ENCODE measurements around the gene AEN.

The AEN gene

GRCh38 chr15:88620995-88621772 is at the start of gene AEN:
TSS of gene AEN (plus strand) at chr15:88621340. CDS start at chr15:88626210, 4,870 bp downstream.
- peaks cover 10% of the 10 kb centered on the region for H3K27me3 Mint-ChIP-seq
- H3K4me3 Mint-ChIP-seq = peak within 1 kb of the TSS; percentile 79
- no peaks in the 10 kb centered on the region for H3K9me3 Mint-ChIP-seq
- H3K27ac Mint-ChIP-seq (ENCODE audit: low read depth) = peak within 1 kb of the TSS; percentile 87
- peaks cover 43% of the 10 kb centered on the region for H3K4me1 Mint-ChIP-seq
- ATAC-seq (replicated peaks; ENCODE audit: extremely low read depth, poor library complexity, severe bottlenecking) = peak; percentile 88
- DNase-seq (ENCODE audit: low spot score in 2 of 2) = peak; percentile 91 to 94
- peaks cover 8% of the 10 kb centered on the region for H3K36me3 Mint-ChIP-seq (ENCODE audit: insufficient read depth)

- Mint-ChIP-seq H3K9me3 (no peaks in the 10 kb centered on the region), H3K27ac (ENCODE audit: low read depth) (no peak overlapping the region), H3K4me1 (no peaks in the 10 kb centered on the region), H3K4me3 (no peak overlapping the region), H3K36me3 (ENCODE audit: insufficient read depth) (no peaks in the 10 kb centered on the region), H3K27me3 (peaks cover 34% of the 10 kb centered on the region)
- ATAC-seq (replicated peaks; ENCODE audit: extremely low read depth, poor library complexity, severe bottlenecking) (no peak), DNase-seq (ENCODE audit: low spot score in 2 of 2) (no peak)
Measured at GRCh38 chr15:88571852-88572259, 49.3 kb upstream of the AEN start.

- peaks cover 24% of the 10 kb centered on the region for H3K27me3 Mint-ChIP-seq
- ATAC-seq (replicated peaks; ENCODE audit: extremely low read depth, poor library complexity, severe bottlenecking) (no peak), DNase-seq (ENCODE audit: low spot score in 2 of 2) (no peak)
- H3K27ac Mint-ChIP-seq (ENCODE audit: low read depth) = no peak overlapping the region
- no peaks in the 10 kb centered on the region for H3K9me3 Mint-ChIP-seq
- H3K4me1 Mint-ChIP-seq = no peaks in the 10 kb centered on the region
- H3K36me3 Mint-ChIP-seq (ENCODE audit: insufficient read depth) = no peaks in the 10 kb centered on the region
- H3K4me3 Mint-ChIP-seq = no peak overlapping the region
Measured at GRCh38 chr15:88574077-88574476, 47.1 kb upstream of the AEN start.

GRCh38 chr15:88574655-88575054 is 46.5 kb upstream of the AEN start:
- Mint-ChIP-seq H3K4me3 (no peak overlapping the region), H3K27ac (ENCODE audit: low read depth) (no peak overlapping the region), H3K4me1 (no peaks in the 10 kb centered on the region), H3K27me3 (peaks cover 24% of the 10 kb centered on the region), H3K36me3 (ENCODE audit: insufficient read depth) (no peaks in the 10 kb centered on the region), H3K9me3 (no peaks in the 10 kb centered on the region)
- DNase-seq (ENCODE audit: low spot score in 2 of 2) = no peak
- no peak for ATAC-seq (replicated peaks; ENCODE audit: extremely low read depth, poor library complexity, severe bottlenecking)

- Mint-ChIP-seq H3K9me3 (no peaks in the 10 kb centered on the region), H3K27ac (ENCODE audit: low read depth) (no peak overlapping the region), H3K4me3 (no peak overlapping the region), H3K36me3 (ENCODE audit: insufficient read depth) (no peaks in the 10 kb centered on the region), H3K4me1 (no peaks in the 10 kb centered on the region), H3K27me3 (peaks cover 19% of the 10 kb centered on the region)
- ATAC-seq (replicated peaks; ENCODE audit: extremely low read depth, poor library complexity, severe bottlenecking) (no peak), DNase-seq (ENCODE audit: low spot score in 2 of 2) (no peak)
Measured at GRCh38 chr15:88579322-88579721, 41.8 kb upstream of the AEN start.

GRCh38 chr15:88580532-88580931 is 40.6 kb upstream of the AEN start:
- Mint-ChIP-seq H3K27me3 (peaks cover 9% of the 10 kb centered on the region), H3K4me1 (no peaks in the 10 kb centered on the region), H3K9me3 (no peaks in the 10 kb centered on the region), H3K4me3 (no peak overlapping the region), H3K27ac (ENCODE audit: low read depth) (no peak overlapping the region), H3K36me3 (ENCODE audit: insufficient read depth) (no peaks in the 10 kb centered on the region)
- DNase-seq (ENCODE audit: low spot score in 2 of 2) (no peak), ATAC-seq (replicated peaks; ENCODE audit: extremely low read depth, poor library complexity, severe bottlenecking) (no peak)

GRCh38 chr15:88586401-88587162 is 34.6 kb upstream of the AEN start:
- H3K4me1 Mint-ChIP-seq = no peaks in the 10 kb centered on the region
- no peaks in the 10 kb centered on the region for H3K36me3 Mint-ChIP-seq (ENCODE audit: insufficient read depth)
- no peak overlapping the region for H3K4me3 Mint-ChIP-seq
- H3K27me3 Mint-ChIP-seq = peaks cover 9% of the 10 kb centered on the region
- H3K9me3 Mint-ChIP-seq = no peaks in the 10 kb centered on the region
- ATAC-seq (replicated peaks; ENCODE audit: extremely low read depth, poor library complexity, severe bottlenecking) (no peak), DNase-seq (ENCODE audit: low spot score in 2 of 2) (no peak)
- H3K27ac Mint-ChIP-seq (ENCODE audit: low read depth) = no peak overlapping the region

GRCh38 chr15:88590759-88591158 is 30.4 kb upstream of the AEN start:
- ATAC-seq (replicated peaks; ENCODE audit: extremely low read depth, poor library complexity, severe bottlenecking) = no peak
- H3K4me1 Mint-ChIP-seq = no peaks in the 10 kb centered on the region
- H3K27me3 Mint-ChIP-seq = peaks cover 3% of the 10 kb centered on the region
- no peaks in the 10 kb centered on the region for H3K9me3 Mint-ChIP-seq
- H3K4me3 Mint-ChIP-seq = no peak overlapping the region
- no peaks in the 10 kb centered on the region for H3K36me3 Mint-ChIP-seq (ENCODE audit: insufficient read depth)
- no peak overlapping the region for H3K27ac Mint-ChIP-seq (ENCODE audit: low read depth)
- no peak for DNase-seq (ENCODE audit: low spot score in 2 of 2)

- H3K4me3 Mint-ChIP-seq = no peak overlapping the region
- no peak for ATAC-seq (replicated peaks; ENCODE audit: extremely low read depth, poor library complexity, severe bottlenecking)
Measured at GRCh38 chr15:88591384-88591783, 29.8 kb upstream of the AEN start.

GRCh38 chr15:88603885-88604284 is 17.3 kb upstream of the AEN start:
- DNase-seq (ENCODE audit: low spot score in 2 of 2) = no peak
- Mint-ChIP-seq H3K4me1 (peaks cover 10% of the 10 kb centered on the region), H3K27ac (ENCODE audit: low read depth) (no peak overlapping the region), H3K27me3 (peaks cover 74% of the 10 kb centered on the region), H3K4me3 (no peak overlapping the region), H3K36me3 (ENCODE audit: insufficient read depth) (peaks cover 1% of the 10 kb centered on the region), H3K9me3 (no peaks in the 10 kb centered on the region)
- no peak for ATAC-seq (replicated peaks; ENCODE audit: extremely low read depth, poor library complexity, severe bottlenecking)

More at GRCh38 chr15:88591384-88591783, 29.8 kb upstream of the AEN start:
- DNase-seq (ENCODE audit: low spot score in 2 of 2) = no peak
- Mint-ChIP-seq H3K4me1 (no peaks in the 10 kb centered on the region), H3K27me3 (peaks cover 9% of the 10 kb centered on the region), H3K27ac (ENCODE audit: low read depth) (no peak overlapping the region), H3K36me3 (ENCODE audit: insufficient read depth) (no peaks in the 10 kb centered on the region), H3K9me3 (no peaks in the 10 kb centered on the region)

- Mint-ChIP-seq H3K9me3 (no peaks in the 10 kb centered on the region), H3K36me3 (ENCODE audit: insufficient read depth) (peaks cover 1% of the 10 kb centered on the region), H3K27me3 (peaks cover 82% of the 10 kb centered on the region), H3K4me3 (no peak overlapping the region), H3K27ac (ENCODE audit: low read depth) (no peak overlapping the region), H3K4me1 (peaks cover 10% of the 10 kb centered on the region)
- DNase-seq (ENCODE audit: low spot score in 2 of 2) = no peak
- no peak for ATAC-seq (replicated peaks; ENCODE audit: extremely low read depth, poor library complexity, severe bottlenecking)
Measured at GRCh38 chr15:88604381-88605188, 16.6 kb upstream of the AEN start.

- Mint-ChIP-seq H3K27ac (ENCODE audit: low read depth) (no peak overlapping the region), H3K4me1 (peaks cover 10% of the 10 kb centered on the region), H3K27me3 (peaks cover 82% of the 10 kb centered on the region), H3K36me3 (ENCODE audit: insufficient read depth) (peaks cover 1% of the 10 kb centered on the region), H3K4me3 (no peak overlapping the region), H3K9me3 (no peaks in the 10 kb centered on the region)
- DNase-seq (ENCODE audit: low spot score in 2 of 2) = no peak
- no peak for ATAC-seq (replicated peaks; ENCODE audit: extremely low read depth, poor library complexity, severe bottlenecking)
Measured at GRCh38 chr15:88605189-88606069, 15.7 kb upstream of the AEN start.

All from central memory CD8-positive, alpha-beta T cell (primary cell).